ENCODE measurements around the gene ACVRL1.

The ACVRL1 gene

DNA sequence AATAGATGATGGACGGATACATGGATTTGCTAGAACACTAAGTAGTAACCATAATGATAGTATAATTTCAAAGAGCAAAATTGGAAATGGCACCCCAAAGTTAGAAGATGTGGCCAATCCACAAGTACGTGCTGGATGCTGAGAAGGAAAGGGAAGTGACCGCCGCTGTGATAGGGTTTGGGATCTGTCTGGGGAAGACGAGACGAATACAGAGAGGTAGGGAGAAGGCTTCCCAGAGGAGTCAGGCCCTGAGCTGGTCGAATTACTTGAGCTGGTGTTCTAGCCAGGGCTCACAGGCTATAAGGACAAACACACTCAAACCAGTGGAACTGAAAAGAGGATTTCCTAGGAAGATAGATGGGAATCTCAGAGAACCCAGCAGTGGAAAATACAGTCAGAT is 34.8 kb downstream of the ACVRL1 start:
- H2BK5ac ChIP-seq (ENCODE audit: low read length) = no peak overlapping the region
- no peak overlapping the region for H3K4me3 ChIP-seq (ENCODE audit: low read length in 2 of 2)
- H3K9me3 ChIP-seq (replicated peaks in 1 of 2; ENCODE audit: control insufficient read depth in 2 of 2, insufficient read depth in 1 of 2, low read depth in 1 of 2, low read length in 2 of 2) = peaks cover 7 to 11% of the 10 kb centered on the region in 2 donors
- H2BK15ac ChIP-seq (ENCODE audit: low read length) = no peak overlapping the region
- no peak overlapping the region for H4K8ac ChIP-seq (ENCODE audit: low read depth, low read length)
- no peaks in the 10 kb centered on the region for H3K79me1 ChIP-seq (ENCODE audit: low read depth, low read length)
- no peak overlapping the region for H3K18ac ChIP-seq (ENCODE audit: low read length)
- no peak overlapping the region for H3K9ac ChIP-seq (ENCODE audit: low read depth, low read length, poor library complexity)
- H2AK5ac ChIP-seq (ENCODE audit: low read depth, low read length) = no peak overlapping the region
- DNase-seq (ENCODE audit: low spot score) = no peak
- no peak overlapping the region for H4K91ac ChIP-seq (ENCODE audit: low read depth, low read length, poor library complexity)
- no peak overlapping the region for H2BK12ac ChIP-seq (ENCODE audit: low read length)
- H3K27me3 ChIP-seq (ENCODE audit: control insufficient read depth in 3 of 3, insufficient read depth in 3 of 3, low read depth in 1 of 3, low read length in 3 of 3) = peaks cover 0 to 25% (median 2%) of the 10 kb centered on the region in 3 experiments
- no peak overlapping the region for H2BK120ac ChIP-seq (ENCODE audit: low read depth, low read length)
- no peak overlapping the region for H3K14ac ChIP-seq (ENCODE audit: low read length)
- no peak overlapping the region for H3K4me2 ChIP-seq (ENCODE audit: insufficient read depth, low read length, poor library complexity, severe bottlenecking)
- H3K27ac ChIP-seq (replicated peaks; ENCODE audit: low read length) = no peak overlapping the region
- no peak overlapping the region for H2AFZ ChIP-seq (ENCODE audit: low read length)
- H3K4ac ChIP-seq (ENCODE audit: low read length) = no peak overlapping the region
- H3K23ac ChIP-seq (ENCODE audit: low read depth, low read length, poor library complexity) = no peak overlapping the region
- peaks cover 0 to 5% of the 10 kb centered on the region in 2 donors for H3K4me1 ChIP-seq (ENCODE audit: control insufficient read depth in 2 of 2, insufficient read depth in 1 of 2, low read depth in 1 of 2, low read length in 2 of 2)
- H3K36me3 ChIP-seq (replicated peaks in 1 of 2; ENCODE audit: control insufficient read depth in 2 of 2, insufficient read depth in 2 of 2, low read length in 2 of 2) = no peaks in the 10 kb centered on the region
- no CpG with 5 or more reads among the region's 7 CpGs for WGBS, 2 donors (ENCODE audit: extremely low coverage in 2 of 2, insufficient read length in 2 of 2, insufficient replicate concordance in 1 of 2)

- no peak for DNase-seq (ENCODE audit: low spot score)
- WGBS, 2 donors (ENCODE audit: extremely low coverage in 2 of 2, insufficient read length in 2 of 2, insufficient replicate concordance in 1 of 2) = no CpG with 5 or more reads among the region's 6 CpGs
- H3K4me1 ChIP-seq (ENCODE audit: control insufficient read depth in 2 of 2, insufficient read depth in 1 of 2, low read depth in 1 of 2, low read length in 2 of 2) = peaks cover 0 to 5% of the 10 kb centered on the region in 2 donors
- H2BK5ac ChIP-seq (ENCODE audit: low read length) = no peak overlapping the region
- H3K36me3 ChIP-seq (replicated peaks in 1 of 2; ENCODE audit: control insufficient read depth in 2 of 2, insufficient read depth in 2 of 2, low read length in 2 of 2) = no peaks in the 10 kb centered on the region
- no peak overlapping the region for H3K23ac ChIP-seq (ENCODE audit: low read depth, low read length, poor library complexity)
- no peak overlapping the region for H3K4me3 ChIP-seq (ENCODE audit: low read length in 2 of 2)
- H3K27me3 ChIP-seq (ENCODE audit: control insufficient read depth in 3 of 3, insufficient read depth in 3 of 3, low read depth in 1 of 3, low read length in 3 of 3) = peaks cover 0 to 30% (median 2%) of the 10 kb centered on the region in 3 experiments
- H2AK5ac ChIP-seq (ENCODE audit: low read depth, low read length) = no peak overlapping the region
- H3K14ac ChIP-seq (ENCODE audit: low read length) = no peak overlapping the region
- no peak overlapping the region for H3K27ac ChIP-seq (replicated peaks; ENCODE audit: low read length)
- H4K91ac ChIP-seq (ENCODE audit: low read depth, low read length, poor library complexity) = no peak overlapping the region
- H3K79me1 ChIP-seq (ENCODE audit: low read depth, low read length) = no peaks in the 10 kb centered on the region
- H4K8ac ChIP-seq (ENCODE audit: low read depth, low read length) = no peak overlapping the region
- H2BK12ac ChIP-seq (ENCODE audit: low read length) = no peak overlapping the region
- H2BK15ac ChIP-seq (ENCODE audit: low read length) = no peak overlapping the region
- H2BK120ac ChIP-seq (ENCODE audit: low read depth, low read length) = no peak overlapping the region
- H3K4me2 ChIP-seq (ENCODE audit: insufficient read depth, low read length, poor library complexity, severe bottlenecking) = no peak overlapping the region
- H3K9me3 ChIP-seq (replicated peaks in 1 of 2; ENCODE audit: control insufficient read depth in 2 of 2, insufficient read depth in 1 of 2, low read depth in 1 of 2, low read length in 2 of 2) = peaks cover 7 to 11% of the 10 kb centered on the region in 2 donors
- peak overlapping the region; percentile 22 for H3K18ac ChIP-seq (ENCODE audit: low read length)
- no peak overlapping the region for H3K9ac ChIP-seq (ENCODE audit: low read depth, low read length, poor library complexity)
- no peak overlapping the region for H3K4ac ChIP-seq (ENCODE audit: low read length)
- no peak overlapping the region for H2AFZ ChIP-seq (ENCODE audit: low read length)
Measured at GRCh38 chr12:51942501-51943000, 35.2 kb downstream of the ACVRL1 start.

DNA sequence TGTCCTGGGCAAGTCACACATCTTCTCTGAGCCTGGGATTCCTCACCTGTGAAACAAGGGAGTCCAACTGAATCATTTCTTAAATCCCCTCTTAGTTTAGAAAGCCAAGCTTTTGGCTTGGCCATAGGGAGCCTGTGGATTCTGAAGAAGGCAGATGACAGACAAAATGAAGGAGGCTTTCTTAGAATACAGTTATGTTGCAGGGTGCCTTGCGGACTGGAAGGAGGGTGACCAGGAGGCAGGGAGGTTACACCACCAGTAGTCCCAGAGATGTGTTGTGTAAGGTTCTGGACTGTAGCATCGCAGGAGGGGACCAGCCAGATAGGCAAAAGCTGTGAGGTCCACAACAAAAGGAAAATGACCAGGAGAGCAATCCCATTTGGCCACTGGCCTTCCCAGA is 36.0 kb downstream of the ACVRL1 start:
- Histone ChIP-seq H3K18ac (ENCODE audit: low read length) (no peak overlapping the region), H3K36me3 (replicated peaks in 1 of 2; ENCODE audit: control insufficient read depth in 2 of 2, insufficient read depth in 2 of 2, low read length in 2 of 2) (no peaks in the 10 kb centered on the region), H3K4me3 (ENCODE audit: low read length in 2 of 2) (no peak overlapping the region), H3K14ac (ENCODE audit: low read length) (no peak overlapping the region), H2BK12ac (ENCODE audit: low read length) (no peak overlapping the region), H4K91ac (ENCODE audit: low read depth, low read length, poor library complexity) (no peak overlapping the region), H2BK15ac (ENCODE audit: low read length) (no peak overlapping the region), H2BK120ac (ENCODE audit: low read depth, low read length) (no peak overlapping the region), H3K9ac (ENCODE audit: low read depth, low read length, poor library complexity) (no peak overlapping the region), H4K8ac (ENCODE audit: low read depth, low read length) (no peak overlapping the region), H2AK5ac (ENCODE audit: low read depth, low read length) (no peak overlapping the region), H3K27ac (replicated peaks; ENCODE audit: low read length) (no peak overlapping the region), H3K27me3 (ENCODE audit: control insufficient read depth in 3 of 3, insufficient read depth in 3 of 3, low read depth in 1 of 3, low read length in 3 of 3) (peaks cover 0 to 37% (median 2%) of the 10 kb centered on the region in 3 experiments), H2BK5ac (ENCODE audit: low read length) (no peak overlapping the region), H2AFZ (ENCODE audit: low read length) (no peak overlapping the region), H3K4me1 (ENCODE audit: control insufficient read depth in 2 of 2, insufficient read depth in 1 of 2, low read depth in 1 of 2, low read length in 2 of 2) (peaks cover 0 to 2% of the 10 kb centered on the region in 2 donors), H3K4me2 (ENCODE audit: insufficient read depth, low read length, poor library complexity, severe bottlenecking) (no peak overlapping the region), H3K79me1 (ENCODE audit: low read depth, low read length) (no peaks in the 10 kb centered on the region), H3K4ac (ENCODE audit: low read length) (no peak overlapping the region), H3K9me3 (replicated peaks in 1 of 2; ENCODE audit: control insufficient read depth in 2 of 2, insufficient read depth in 1 of 2, low read depth in 1 of 2, low read length in 2 of 2) (peaks cover 9 to 11% of the 10 kb centered on the region in 2 donors), H3K23ac (ENCODE audit: low read depth, low read length, poor library complexity) (no peak overlapping the region)
- no CpG with 5 or more reads among the region's 2 CpGs for WGBS, 2 donors (ENCODE audit: extremely low coverage in 2 of 2, insufficient read length in 2 of 2, insufficient replicate concordance in 1 of 2)
- no peak for DNase-seq (ENCODE audit: low spot score)

GRCh38 chr12:51944608-51945233 is 37.4 kb downstream of the ACVRL1 start:
- Histone ChIP-seq H3K23ac (ENCODE audit: low read depth, low read length, poor library complexity) (no peak overlapping the region), H2AFZ (ENCODE audit: low read length) (no peak overlapping the region), H2AK5ac (ENCODE audit: low read depth, low read length) (no peak overlapping the region), H3K9ac (ENCODE audit: low read depth, low read length, poor library complexity) (no peak overlapping the region), H3K4me3 (ENCODE audit: low read length in 2 of 2) (no peak overlapping the region), H3K4me1 (ENCODE audit: control insufficient read depth in 2 of 2, insufficient read depth in 1 of 2, low read depth in 1 of 2, low read length in 2 of 2) (no peaks in the 10 kb centered on the region), H3K18ac (ENCODE audit: low read length) (no peak overlapping the region), H3K4me2 (ENCODE audit: insufficient read depth, low read length, poor library complexity, severe bottlenecking) (no peak overlapping the region), H3K4ac (ENCODE audit: low read length) (no peak overlapping the region), H2BK5ac (ENCODE audit: low read length) (no peak overlapping the region), H3K27me3 (ENCODE audit: control insufficient read depth in 3 of 3, insufficient read depth in 3 of 3, low read depth in 1 of 3, low read length in 3 of 3) (peaks cover 0 to 43% (median 12%) of the 10 kb centered on the region in 3 experiments), H4K8ac (ENCODE audit: low read depth, low read length) (no peak overlapping the region), H2BK120ac (ENCODE audit: low read depth, low read length) (no peak overlapping the region), H3K79me1 (ENCODE audit: low read depth, low read length) (no peaks in the 10 kb centered on the region), H2BK12ac (ENCODE audit: low read length) (no peak overlapping the region), H3K27ac (replicated peaks; ENCODE audit: low read length) (no peak overlapping the region), H4K91ac (ENCODE audit: low read depth, low read length, poor library complexity) (no peak overlapping the region), H2BK15ac (ENCODE audit: low read length) (no peak overlapping the region), H3K36me3 (replicated peaks in 1 of 2; ENCODE audit: control insufficient read depth in 2 of 2, insufficient read depth in 2 of 2, low read length in 2 of 2) (no peaks in the 10 kb centered on the region), H3K14ac (ENCODE audit: low read length) (no peak overlapping the region), H3K9me3 (replicated peaks in 1 of 2; ENCODE audit: control insufficient read depth in 2 of 2, insufficient read depth in 1 of 2, low read depth in 1 of 2, low read length in 2 of 2) (peaks cover 9 to 11% of the 10 kb centered on the region in 2 donors)
- DNase-seq (ENCODE audit: low spot score) = no peak
- WGBS, 2 donors (ENCODE audit: extremely low coverage in 2 of 2, insufficient read length in 2 of 2, insufficient replicate concordance in 1 of 2) = no CpG with 5 or more reads among the region's 1 CpG

Measured in neuronal stem cell (in vitro differentiated cells).